Effector CD4-positive, alpha-beta T cell (primary cell): Measurements from ENCODE around the gene SMAGP.
"Not testable (repeated sequence)": the region's sequence is repeated elsewhere in the genome, so short reads cannot be mapped to it uniquely, and the experiment has no call there.

Experiments used
- DNase-seq: peaks from one replicate; pipeline ENCODE4 v3.0.0-alpha.2; 2020
- total RNA-seq: gene quantifications from one replicate; lab custom pipeline; 2026; lab: John Stamatoyannopoulos, UW

The SMAGP gene, protein sequence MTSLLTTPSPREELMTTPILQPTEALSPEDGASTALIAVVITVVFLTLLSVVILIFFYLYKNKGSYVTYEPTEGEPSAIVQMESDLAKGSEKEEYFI
- 3.4 reads per million, percentile 13 among the genes with 10 or more reads in this experiment for total RNA-seq

DNA sequence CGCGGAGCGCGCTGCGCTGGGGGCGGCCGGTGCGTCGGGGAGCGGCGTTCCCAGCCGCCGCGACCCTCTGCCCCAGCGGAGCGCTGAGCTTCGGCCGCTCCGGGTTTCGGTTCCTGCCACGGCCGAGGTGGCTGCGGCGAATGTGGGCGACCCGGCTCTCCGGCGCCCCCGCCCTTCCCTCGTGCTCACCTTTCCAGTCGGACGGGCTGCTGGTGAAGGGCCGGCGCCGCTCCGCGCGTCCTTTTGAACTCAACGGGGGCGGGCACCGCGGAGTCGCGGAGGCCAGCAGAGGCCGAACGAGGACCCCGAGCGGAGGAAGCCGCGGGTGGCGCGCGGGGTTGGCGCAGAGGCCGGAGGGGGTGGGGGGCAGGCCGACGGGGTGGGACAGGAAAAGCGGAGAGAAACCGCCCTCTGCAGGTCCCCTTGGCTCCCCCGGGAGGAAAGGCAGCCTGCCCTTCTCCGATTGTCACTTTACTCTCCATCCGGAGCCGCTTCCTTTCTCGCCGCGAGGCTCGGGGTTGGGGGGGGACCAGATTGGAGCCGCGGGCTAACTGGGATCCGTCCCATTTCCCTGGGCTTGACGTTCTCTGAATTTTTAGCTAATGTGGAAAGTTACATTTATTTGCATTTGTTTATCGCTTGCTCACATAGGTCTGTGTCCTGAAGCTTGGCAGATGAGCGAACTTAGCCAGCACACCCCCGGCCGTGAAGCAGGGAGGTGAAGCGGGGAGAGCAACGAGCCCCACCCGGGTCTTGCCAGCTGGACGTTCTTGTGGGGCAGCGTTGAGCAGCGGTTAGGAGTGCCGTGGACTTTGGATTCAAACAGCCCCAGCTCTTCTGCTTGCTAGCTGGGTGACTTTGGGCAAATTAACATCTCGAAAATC is at the start of gene SMAGP:
TSS of gene SMAGP (minus strand) at position 349 of the 884 bp plus-strand sequence. CDS start 1,137 bp downstream, outside the sequence.
- DNase-seq: peak; percentile 34

DNA sequence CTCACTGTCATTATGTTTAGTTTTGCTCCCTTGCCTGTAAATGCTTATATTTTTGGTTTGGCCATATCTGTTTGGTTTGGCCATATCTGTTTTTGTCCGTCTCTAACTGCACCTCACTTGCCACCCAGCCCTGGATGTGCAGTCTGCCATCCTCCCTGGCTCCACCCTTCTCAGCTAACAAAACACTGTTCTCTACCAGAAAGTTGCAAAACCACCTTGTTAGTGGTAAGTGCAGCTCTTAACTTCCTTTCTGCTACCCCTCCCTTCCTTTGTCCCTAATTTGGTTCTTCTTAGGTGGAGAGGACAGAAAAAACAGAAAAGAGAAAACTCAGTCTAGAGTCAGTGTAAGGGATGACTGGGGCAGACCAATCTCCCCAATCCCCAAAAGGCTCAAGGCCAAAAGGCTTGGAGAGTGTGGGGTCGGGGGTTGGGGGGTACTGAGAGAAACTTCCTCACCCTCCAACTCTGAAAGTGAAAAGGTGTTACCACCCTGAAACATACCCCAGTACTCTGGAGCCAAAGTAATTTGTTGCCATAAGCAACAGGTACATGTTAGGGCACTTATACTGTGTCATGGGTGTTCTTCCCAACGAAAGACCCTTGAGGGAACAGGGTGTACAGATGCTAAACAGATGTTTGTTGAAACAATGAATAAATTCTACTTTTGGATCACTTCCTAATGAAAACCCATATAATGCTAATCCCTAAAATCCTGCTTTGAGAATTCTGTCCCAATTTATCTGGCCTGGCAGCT is 48.8 kb upstream of the SMAGP start:
- peak; percentile 29 for DNase-seq

DNA sequence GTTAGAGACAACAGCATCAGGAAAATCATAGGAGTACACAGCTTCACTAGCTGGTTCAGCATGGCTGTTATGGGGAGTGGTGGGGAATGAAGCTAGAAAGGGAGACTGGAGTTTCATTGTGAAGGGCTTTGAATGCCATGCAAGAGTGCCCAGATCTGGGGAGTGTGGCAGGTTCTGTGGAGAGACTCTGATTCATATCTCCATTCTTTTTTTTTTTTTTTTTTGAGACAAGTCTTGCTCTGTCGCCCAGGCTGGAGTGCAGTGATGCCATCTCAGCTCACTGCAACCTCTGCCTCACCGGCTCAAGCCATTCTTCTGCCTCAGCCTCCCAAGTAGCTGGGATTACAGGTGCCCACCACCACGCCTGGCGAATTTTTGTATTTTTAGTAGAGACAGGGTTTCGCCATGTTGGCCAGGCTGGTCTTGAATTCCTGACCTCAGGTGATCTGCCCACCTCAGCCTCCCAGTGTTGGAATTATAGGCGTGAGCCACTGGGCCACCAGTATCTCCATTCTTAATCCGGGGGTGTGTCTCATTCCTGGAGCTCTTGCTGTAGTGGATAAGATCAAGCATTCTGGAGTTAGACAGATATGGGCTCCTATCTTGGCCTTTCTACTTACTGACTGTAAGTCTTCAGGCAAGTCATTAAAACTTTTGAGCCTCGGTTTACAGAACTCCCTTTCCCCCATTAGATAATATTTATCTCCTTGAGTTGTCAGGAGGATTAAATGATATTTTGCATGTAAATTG is 48.0 kb upstream of the SMAGP start:
- DNase-seq: not testable (repeated sequence)

DNA sequence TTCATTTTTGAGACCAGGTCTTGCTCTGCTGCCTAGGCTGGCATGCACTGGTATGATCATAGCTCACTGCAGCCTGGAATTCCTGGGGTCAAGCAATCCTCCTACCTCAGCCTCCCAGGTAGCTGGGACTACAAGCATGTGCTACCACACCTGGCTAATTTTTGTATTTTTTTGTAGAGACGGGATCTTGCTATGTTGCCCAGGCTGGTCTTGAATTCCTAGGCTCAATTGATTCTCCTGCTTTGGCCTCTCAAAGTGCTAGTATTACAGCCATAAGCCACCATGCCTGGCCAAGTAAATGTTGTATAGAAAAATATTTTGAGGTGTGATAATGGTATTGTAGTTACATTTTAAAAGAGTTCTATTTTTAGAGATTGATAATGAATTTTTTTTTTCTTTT is 41.2 kb upstream of the SMAGP start:
- DNase-seq: no peak

- DNase-seq: no peak
Measured at GRCh38 chr12:51307655-51308593, 37.7 kb upstream of the SMAGP start.

DNA sequence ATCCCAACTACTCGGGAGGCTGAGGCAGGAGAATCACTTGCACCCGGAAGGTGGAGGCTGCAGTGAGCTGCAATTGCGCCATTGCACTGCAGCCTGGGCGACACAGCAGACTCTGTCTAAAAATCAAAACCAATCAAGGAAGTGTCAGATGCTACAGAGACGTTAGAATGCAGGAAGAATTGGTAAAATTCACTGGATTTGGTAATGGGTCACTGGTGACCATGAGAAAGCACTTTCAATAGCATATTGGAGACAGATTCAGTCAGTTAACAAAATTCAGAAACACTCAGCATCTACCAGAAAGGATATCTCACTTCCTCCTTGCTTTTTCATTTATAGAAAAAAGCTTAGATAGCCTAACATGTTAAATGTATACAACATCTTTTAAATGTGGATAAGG is 36.3 kb upstream of the SMAGP start:
- no peak for DNase-seq

DNA sequence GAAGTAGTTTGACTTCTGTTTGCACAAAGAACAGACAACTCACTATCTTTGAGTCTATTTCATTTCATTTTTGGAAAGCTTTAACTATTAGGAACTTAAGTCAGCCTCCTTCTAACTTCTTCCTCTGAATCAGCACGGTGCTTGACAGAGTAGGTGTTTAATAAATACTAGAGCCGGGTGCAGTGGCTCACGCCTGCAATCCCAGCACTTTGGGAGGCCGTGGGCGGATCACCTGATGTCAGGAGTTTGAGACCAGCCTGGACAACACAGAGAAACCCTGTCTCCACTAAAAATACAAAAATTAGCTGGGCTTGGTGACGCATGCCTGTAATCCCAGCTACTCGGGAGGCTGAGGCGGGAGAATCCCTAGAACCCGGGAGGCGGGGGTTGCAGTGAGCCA is 30.6 kb upstream of the SMAGP start:
- not testable (repeated sequence) for DNase-seq

- DNase-seq: no peak
Measured at GRCh38 chr12:51295651-51296050, 25.4 kb upstream of the SMAGP start.

DNA sequence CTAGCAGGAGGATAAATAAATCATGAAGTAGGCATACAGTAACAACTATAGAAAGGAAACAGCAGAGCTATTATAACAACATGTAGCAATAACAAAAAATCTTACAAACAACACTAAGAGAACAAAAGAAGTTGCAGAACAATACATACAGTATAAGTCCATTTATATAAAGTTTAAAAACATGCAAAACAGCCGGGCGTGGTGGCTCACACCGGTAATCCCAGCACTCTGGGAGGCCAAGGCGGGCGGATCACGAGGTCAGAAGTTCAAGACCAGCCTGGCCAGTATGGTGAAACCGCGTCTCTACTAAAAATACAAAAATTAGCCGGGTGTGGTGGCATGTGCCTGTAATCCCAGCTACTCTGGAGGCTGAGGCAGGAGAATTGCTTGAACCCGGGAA is 23.9 kb upstream of the SMAGP start:
- not testable (repeated sequence) for DNase-seq

- DNase-seq: no peak
Measured at GRCh38 chr12:51293696-51294095, 23.5 kb upstream of the SMAGP start.

- DNase-seq: not testable (repeated sequence)
Measured at GRCh38 chr12:51291603-51292513, 21.6 kb upstream of the SMAGP start.

DNA sequence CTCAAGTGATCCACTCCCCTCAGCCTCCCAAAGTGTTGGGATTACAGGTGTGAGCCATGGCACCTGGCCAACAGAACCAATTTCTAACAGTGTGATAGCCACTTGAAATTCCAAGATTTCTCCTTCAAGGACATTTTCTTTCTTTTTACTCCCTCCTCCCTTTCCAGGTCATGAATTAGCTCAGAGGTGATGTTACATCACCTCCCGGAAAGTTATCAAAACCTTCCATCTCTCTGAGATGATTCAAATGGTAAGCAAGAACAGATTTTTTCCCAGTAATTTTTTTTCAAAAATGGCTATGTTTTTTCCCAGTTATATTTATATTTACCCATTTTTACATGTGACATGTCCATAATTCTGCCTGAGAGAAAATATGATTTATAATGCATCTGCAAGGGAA is 15.6 kb upstream of the SMAGP start:
- no peak for DNase-seq

DNA sequence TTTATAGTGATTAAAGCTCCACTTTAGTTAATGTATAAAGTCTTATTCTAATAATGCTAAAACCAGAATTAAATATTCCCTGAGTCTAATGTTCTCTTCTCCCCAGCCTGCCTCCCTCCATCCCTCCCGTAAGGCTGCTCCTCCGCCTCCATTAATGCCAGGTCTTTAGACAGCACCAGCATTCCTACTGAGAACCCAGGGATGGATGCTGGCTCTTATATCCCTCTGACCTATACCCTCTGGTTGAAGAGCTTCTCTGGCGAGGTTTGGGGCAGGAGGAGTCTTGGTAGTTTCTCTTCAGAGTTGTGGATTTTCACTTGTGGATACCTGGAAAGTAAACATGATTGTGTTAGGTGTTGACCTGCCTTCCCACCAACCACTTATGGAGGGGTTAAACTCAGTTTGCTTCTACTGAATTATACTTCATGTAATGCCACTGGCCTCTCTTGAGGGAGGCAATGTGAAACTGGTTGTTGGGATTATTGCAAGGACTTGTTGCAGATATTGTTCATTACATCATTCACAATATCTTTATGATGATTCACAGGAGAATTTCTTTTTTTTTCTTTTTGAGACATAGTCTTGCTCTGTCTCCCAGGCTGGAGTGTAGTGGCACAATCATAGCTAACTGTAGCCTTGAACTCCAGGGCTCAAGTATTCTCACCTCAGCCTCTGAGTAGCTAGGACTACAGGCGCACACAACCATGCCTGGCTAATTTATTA is 11.1 kb upstream of the SMAGP start:
- DNase-seq: no peak

- no peak for DNase-seq
Measured at GRCh38 chr12:51275088-51275487, 4.9 kb upstream of the SMAGP start.

GRCh38 chr12:51272810-51273209 is 2.6 kb upstream of the SMAGP start:
- DNase-seq: not testable (repeated sequence)

- no peak for DNase-seq
Measured at GRCh38 chr12:51270951-51271518, 820 bp upstream of the SMAGP start.

DNA sequence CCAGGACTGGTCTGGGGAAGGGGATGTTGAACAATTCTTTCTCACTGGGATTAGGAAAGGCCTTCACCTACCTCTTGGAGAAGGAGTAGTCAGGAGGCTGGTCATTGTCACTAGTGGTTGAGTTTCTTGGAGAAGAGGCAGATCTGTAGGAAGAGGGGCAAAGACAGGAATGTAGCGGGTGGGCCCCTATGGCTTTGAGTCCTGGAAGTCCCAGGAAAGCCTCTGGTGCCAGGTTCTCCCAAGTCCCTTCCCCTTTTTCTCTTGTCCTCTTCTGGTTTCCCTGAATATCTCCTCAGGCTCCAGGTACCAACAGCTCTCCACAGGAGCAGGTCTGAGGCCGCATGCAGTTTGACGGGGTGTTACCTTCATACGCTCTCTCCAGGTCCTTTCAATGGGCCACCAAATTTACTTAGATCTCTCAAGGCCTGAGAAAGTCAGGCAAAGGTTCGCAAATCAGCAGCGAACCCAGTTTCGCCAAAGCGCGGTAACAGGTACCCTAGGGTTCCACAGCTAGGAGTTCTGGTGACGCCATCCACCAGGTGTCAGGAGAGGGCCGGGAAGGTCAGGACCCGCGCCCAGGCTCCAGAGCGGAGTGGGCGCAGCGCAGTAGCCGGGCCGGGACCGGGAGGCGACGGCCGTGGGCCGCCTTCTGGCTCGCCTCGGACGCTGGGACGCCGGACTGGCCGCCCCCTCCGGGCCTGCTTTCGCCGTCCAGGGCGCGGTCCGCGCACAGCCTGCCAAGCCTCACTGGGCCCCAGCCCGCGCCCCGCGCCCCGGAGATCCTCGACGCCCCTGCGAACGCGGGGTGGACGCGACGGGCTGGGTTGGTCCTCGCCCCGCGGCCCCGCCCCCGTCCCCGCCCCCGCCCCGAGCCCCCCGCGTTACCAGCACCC is 795 bp downstream of the SMAGP start:
- DNase-seq: peak; percentile 54

DNA sequence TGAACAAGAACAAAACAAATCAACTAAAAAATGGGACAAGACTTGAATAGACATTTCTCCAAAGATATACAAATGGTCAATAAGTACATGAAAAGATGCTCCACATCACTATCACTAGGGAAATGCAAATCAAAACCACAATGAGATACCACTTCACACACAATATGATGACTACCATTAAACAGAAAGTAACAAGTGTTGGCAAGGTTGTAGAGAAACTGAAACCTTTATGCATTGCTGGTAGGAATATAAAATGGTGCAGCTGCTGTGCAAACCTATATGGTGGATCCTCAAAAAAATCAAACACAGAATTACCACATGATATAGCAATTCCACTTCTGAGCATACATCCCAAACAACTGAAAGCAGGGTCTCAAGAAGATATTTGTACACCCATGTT is 5.2 kb downstream of the SMAGP start:
- DNase-seq: no peak
